Subcutaneous abdominal adipose tissue (tissue), 5 donors: ENCODE measurements around the gene HTR7.
A peak's percentile ranks its signal among the peaks of the same experiment; 100 is the strongest.

Experiments
- H3K27ac ChIP-seq: one replicate; pipeline ENCODE4 v1.7.0; 2013; ENCODE audit warnings: low read depth, mild to moderate bottlenecking, inconsistent platforms, low read length, moderate library complexity
- H3K27me3 ChIP-seq, 5 donors: one replicate each; pipeline ENCODE4 v1.7.0; 2013; ENCODE audit warnings: low read length in 5 of 5, inconsistent platforms in 1 of 5; ENCODE audit not compliant: control insufficient read depth in 5 of 5, insufficient read depth in 4 of 5
- H3K36me3 ChIP-seq, 5 donors: one replicate each; pipeline ENCODE4 v1.7.0; 2013; ENCODE audit warnings: low read length in 5 of 5; ENCODE audit not compliant: control insufficient read depth in 5 of 5, insufficient read depth in 5 of 5
- H3K4me1 ChIP-seq, 5 donors: one replicate each; pipeline ENCODE4 v1.7.0; 2013; ENCODE audit warnings: low read length in 5 of 5, mild to moderate bottlenecking in 3 of 5, moderate library complexity in 1 of 5; ENCODE audit not compliant: control insufficient read depth in 5 of 5, insufficient read depth in 5 of 5
- H3K4me3 ChIP-seq, 5 donors: one replicate each; pipeline ENCODE4 v1.7.0; 2013; ENCODE audit warnings: low read length in 5 of 5, low read depth in 1 of 5
- H3K9ac ChIP-seq, 5 donors: one replicate each; pipeline ENCODE4 v1.7.0; 2013; ENCODE audit warnings: low read length in 5 of 5, mild to moderate bottlenecking in 4 of 5, moderate library complexity in 3 of 5
- H3K9me3 ChIP-seq, 5 donors: one replicate each; pipeline ENCODE4 v1.7.0; 2013; ENCODE audit warnings: low read length in 5 of 5; ENCODE audit not compliant: control insufficient read depth in 5 of 5
- donor health status: healthy.
- donor health status: healthy.
- donor health status: healthy.
- donor health status: healthy.
- donor health status: healthy.

Gene HTR7

DNA sequence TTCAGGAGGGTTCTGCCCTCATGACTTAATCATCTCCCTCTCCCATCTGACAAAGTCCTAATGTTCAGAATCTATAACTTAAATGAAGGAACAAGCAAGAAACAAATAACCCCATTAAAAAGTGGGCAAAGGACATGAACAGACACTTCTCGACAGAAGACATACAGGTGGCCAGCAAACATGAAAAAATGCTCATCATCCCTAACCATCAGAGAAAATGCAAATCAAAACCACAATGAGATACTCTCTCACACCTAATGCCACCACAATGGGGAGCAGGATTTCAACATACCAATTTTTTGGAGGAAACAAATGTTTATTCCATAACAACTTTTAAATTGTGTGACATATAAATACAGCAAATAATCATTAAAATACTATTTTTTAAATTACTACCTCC, 3.0 kb upstream of the HTR7 start:
- no peaks in the 10 kb centered on the region for H3K9me3 ChIP-seq
- H3K9ac ChIP-seq, result no peak overlapping the region
- no peak overlapping the region for H3K27ac ChIP-seq
- no peak overlapping the region for H3K4me3 ChIP-seq
- H3K4me1 ChIP-seq, result peaks cover 0 to 16% (median 13%) of the 10 kb centered on the region in 5 donors
- peaks cover 0 to 15% (median 13%) of the 10 kb centered on the region in 5 donors for H3K27me3 ChIP-seq
- H3K36me3 ChIP-seq, result no peaks in the 10 kb centered on the region

- H3K27ac ChIP-seq, result no peak overlapping the region
- H3K27me3 ChIP-seq, result peaks cover 9 to 28% (median 18%) of the 10 kb centered on the region in 5 donors
- H3K4me1 ChIP-seq, result peaks cover 0 to 16% (median 13%) of the 10 kb centered on the region in 5 donors
- no peak overlapping the region for H3K4me3 ChIP-seq
- H3K9me3 ChIP-seq, result no peaks in the 10 kb centered on the region
- H3K36me3 ChIP-seq, result no peaks in the 10 kb centered on the region
- H3K9ac ChIP-seq, result no peak overlapping the region
Measured at GRCh38 chr10:90859321-90859751, 1.5 kb upstream of the HTR7 start.

DNA sequence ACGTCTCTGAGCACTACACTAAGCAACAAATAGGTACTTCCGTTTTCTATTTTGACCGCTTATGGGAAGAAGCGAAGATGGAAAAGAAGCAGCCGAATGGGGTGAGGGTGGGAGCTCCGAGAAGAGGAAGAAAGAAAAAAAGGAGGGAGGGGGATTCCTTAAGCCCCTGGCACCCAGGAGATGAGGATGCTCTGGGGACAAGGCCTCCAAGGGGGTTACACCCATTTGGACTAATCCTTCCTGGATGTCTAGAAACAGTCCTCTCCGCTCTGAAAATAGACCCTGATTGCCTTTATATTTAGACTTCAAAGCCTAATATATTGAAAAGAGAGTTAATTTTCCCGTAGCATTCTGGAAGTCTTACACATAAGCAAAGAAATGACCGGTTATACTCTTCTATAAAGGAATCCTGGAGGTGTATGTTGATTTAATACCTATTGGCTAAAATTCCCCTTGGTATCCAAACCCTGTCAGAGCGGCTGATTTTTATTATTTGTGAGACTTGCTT, 676 bp upstream of the HTR7 start:
- Histone ChIP-seq H3K36me3 (no peaks in the 10 kb centered on the region), H3K9ac (peak overlapping the region in 4 of 5 donors; percentile 48 to 80 (median 70)), H3K4me1 (peaks cover 0 to 16% (median 13%) of the 10 kb centered on the region in 5 donors), H3K27ac (no peak overlapping the region), H3K9me3 (no peaks in the 10 kb centered on the region), H3K27me3 (peaks cover 9 to 34% (median 23%) of the 10 kb centered on the region in 5 donors), H3K4me3 (peak overlapping the region; percentile 61 to 78 (median 69))

- Histone ChIP-seq H3K9me3 (no peaks in the 10 kb centered on the region), H3K27ac (no peak overlapping the region), H3K9ac (peak overlapping the region in 2 of 5 donors; percentile 0 to 23), H3K27me3 (peaks cover 9 to 34% (median 23%) of the 10 kb centered on the region in 5 donors), H3K36me3 (no peaks in the 10 kb centered on the region), H3K4me3 (peak overlapping the region; percentile 29 to 78 (median 67)), H3K4me1 (peaks cover 0 to 16% (median 13%) of the 10 kb centered on the region in 5 donors)
Measured at GRCh38 chr10:90856964-90857634, 740 bp downstream of the HTR7 start.

DNA sequence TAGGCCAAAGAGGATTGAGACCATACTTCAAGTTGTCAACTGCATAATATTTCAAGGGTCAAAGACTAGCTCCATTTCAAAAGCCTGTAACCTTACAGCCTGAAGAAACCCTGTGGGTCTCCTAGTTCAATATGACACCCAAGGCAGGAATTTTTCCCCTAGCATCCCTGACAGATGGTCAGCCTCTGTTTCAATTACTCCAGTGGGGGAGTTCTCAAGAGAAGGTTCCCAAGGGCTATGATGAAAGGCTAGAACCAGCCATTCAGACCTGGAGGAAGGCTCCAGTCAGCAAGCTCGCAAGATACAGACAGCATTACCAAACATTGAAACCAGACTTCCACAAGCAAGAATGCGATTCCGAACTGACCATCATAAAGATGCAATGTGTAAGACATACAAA, 1.6 kb downstream of the HTR7 start:
- Histone ChIP-seq H3K9ac (no peak overlapping the region), H3K27me3 (peaks cover 9 to 34% (median 23%) of the 10 kb centered on the region in 5 donors), H3K4me1 (peaks cover 0 to 16% (median 13%) of the 10 kb centered on the region in 5 donors), H3K4me3 (no peak overlapping the region), H3K27ac (no peak overlapping the region), H3K36me3 (no peaks in the 10 kb centered on the region), H3K9me3 (peaks cover 0 to 2% (median under 1%) of the 10 kb centered on the region in 5 donors)

DNA sequence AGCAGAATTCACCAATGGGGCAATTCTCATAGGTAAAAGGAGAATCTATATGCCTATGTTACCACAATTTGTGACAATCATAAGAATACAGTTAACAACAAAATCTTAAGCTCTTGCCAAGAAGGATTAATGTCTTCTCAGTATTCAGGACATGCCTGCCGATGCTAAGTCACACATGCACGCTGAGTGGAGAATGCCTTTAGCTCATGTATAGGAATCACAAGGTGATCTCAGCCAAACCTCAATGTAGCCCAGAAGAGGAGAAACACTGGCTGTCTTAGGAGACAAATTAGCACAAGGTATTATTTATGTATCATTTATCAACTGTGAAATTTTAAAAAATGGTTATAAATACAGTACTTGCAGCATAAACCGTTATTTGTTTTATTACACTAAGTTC, 2.7 kb downstream of the HTR7 start:
- Histone ChIP-seq H3K4me3 (no peak overlapping the region), H3K4me1 (peaks cover 0 to 16% (median 13%) of the 10 kb centered on the region in 5 donors), H3K9ac (no peak overlapping the region), H3K9me3 (peaks cover 0 to 12% (median 8%) of the 10 kb centered on the region in 5 donors), H3K36me3 (no peaks in the 10 kb centered on the region), H3K27me3 (peaks cover 9 to 34% (median 23%) of the 10 kb centered on the region in 5 donors), H3K27ac (no peak overlapping the region)

DNA sequence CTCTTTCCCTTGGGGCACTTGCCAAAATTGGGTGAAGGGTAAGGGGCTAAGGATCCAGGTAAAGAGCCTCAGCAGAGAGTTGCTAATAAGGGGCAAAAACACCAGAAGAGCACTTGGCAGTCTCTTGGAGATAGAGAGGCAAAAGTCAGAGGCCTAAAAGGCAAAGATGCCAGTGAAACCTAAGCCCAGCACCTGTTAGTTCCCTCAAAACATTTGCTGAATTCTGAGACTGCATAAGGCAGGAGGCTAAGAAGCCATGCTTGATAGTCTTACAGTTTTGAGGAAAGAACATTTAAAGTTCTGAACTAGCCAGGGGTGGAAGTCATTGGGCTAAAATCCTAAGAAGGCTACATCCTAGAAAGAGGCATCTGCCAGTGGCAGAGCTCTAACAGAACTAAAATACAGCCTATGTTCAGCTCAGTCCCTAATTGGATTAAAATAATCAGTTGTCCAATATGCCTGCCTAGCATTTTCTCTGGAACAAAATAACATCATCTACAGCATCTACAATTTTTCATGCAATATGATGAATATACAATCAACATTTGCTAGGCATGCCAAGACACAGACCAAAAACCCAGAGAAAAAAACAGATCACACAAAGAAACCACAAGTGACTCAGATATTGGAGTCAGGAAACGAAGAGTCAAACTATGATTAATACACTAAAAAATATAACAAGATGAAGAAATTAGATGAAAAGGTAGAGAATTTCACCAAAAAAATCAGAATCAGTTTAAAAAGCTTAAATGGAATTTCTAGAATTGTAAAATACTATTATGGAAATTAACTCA, 7.7 kb downstream of the HTR7 start:
- Histone ChIP-seq H3K27ac (no peak overlapping the region), H3K27me3 (peaks cover 2 to 13% (median 8%) of the 10 kb centered on the region in 5 donors), H3K9me3 (peaks cover 0 to 18% (median 10%) of the 10 kb centered on the region in 5 donors), H3K36me3 (no peaks in the 10 kb centered on the region), H3K4me1 (no peaks in the 10 kb centered on the region), H3K4me3 (no peak overlapping the region), H3K9ac (no peak overlapping the region)

GRCh38 chr10:90847436-90847835, 10.4 kb downstream of the HTR7 start:
- Histone ChIP-seq H3K27me3 (peaks cover 0 to 3% (median 0%) of the 10 kb centered on the region in 5 donors), H3K4me1 (no peaks in the 10 kb centered on the region), H3K9ac (no peak overlapping the region), H3K9me3 (peaks cover 0 to 18% (median 11%) of the 10 kb centered on the region in 5 donors), H3K27ac (no peak overlapping the region), H3K36me3 (no peaks in the 10 kb centered on the region), H3K4me3 (no peak overlapping the region)

DNA sequence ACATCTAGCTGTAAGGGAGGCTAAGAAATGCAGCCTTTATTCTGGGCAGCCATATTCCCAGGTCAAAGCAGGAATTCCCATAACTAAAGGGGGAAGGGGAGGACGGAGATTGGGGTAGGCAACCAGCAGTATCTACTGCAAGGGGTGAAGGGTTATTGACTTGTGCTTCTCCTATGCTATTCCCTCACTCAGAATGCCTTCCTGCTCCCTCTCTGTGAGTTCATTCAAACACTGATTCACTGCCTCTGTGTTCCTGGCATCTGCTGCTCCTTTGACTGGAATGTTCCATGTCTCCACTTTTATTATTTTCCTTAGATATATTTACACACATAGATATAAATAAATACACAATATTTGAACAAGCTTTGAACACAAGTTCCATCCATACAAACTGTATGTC, 11.1 kb downstream of the HTR7 start:
- no peak overlapping the region for H3K9ac ChIP-seq
- H3K27me3 ChIP-seq, result peaks cover 0 to 3% (median 0%) of the 10 kb centered on the region in 5 donors
- H3K9me3 ChIP-seq, result peaks cover 0 to 18% (median 13%) of the 10 kb centered on the region in 5 donors
- no peaks in the 10 kb centered on the region for H3K4me1 ChIP-seq
- no peak overlapping the region for H3K27ac ChIP-seq
- no peak overlapping the region for H3K4me3 ChIP-seq
- H3K36me3 ChIP-seq, result no peaks in the 10 kb centered on the region

GRCh38 chr10:90845726-90846125, 12.1 kb downstream of the HTR7 start:
- H3K9me3 ChIP-seq, result peaks cover 0 to 11% (median 8%) of the 10 kb centered on the region in 5 donors
- H3K27me3 ChIP-seq, result peaks cover 0 to 6% (median 0%) of the 10 kb centered on the region in 5 donors
- no peaks in the 10 kb centered on the region for H3K36me3 ChIP-seq
- no peak overlapping the region for H3K4me3 ChIP-seq
- H3K9ac ChIP-seq, result no peak overlapping the region
- no peaks in the 10 kb centered on the region for H3K4me1 ChIP-seq
- no peak overlapping the region for H3K27ac ChIP-seq
